ENCODE data around the gene OGG1.

OGG1 gene

DNA sequence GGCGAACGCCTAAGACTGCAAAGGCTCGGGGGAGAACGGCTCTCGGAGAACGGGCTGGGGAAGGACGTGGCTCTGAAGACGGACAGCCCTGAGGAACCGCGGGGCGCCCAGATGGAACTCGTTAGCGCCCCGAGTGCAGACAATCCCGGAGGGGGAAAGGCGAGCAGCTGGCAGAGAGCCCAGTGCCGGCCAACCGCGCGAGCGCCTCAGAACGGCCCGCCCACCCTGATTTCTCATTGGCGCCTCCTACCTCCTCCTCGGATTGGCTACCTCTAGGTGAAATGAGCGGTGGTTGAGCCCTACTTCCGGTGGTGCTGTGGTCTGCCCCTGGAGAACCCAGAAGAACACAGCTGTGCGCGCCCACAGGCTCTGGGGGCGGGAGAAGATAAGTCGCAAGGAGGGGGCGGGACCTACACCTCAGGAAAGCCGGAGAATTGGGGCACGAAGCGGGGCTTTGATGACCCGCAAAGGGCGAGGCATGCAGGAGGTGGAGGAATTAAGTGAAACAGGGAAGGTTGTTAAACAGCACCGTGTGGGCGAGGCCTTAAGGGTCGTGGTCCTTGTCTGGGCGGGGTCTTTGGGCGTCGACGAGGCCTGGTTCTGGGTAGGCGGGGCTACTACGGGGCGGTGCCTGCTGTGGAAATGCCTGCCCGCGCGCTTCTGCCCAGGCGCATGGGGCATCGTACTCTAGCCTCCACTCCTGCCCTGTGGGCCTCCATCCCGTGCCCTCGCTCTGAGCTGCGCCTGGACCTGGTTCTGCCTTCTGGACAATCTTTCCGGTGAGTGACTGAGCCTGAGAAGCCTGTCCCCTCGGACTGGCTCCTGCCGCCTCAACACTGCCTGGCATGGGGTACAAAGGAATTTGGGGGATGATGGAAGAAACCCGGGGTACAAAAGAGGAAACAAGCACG, at the start of gene OGG1:
Gene OGG1, plus strand, starts transcription at position 308 of the 911 bp plus-strand sequence. Its CDS starts 335 bp downstream, at position 643.
- peak; percentile 92 for DNase-seq

GRCh38 chr3:9700536-9700935, 49.2 kb upstream of the OGG1 start:
- no peak for DNase-seq

GRCh38 chr3:9701006-9701405, 48.7 kb upstream of the OGG1 start:
- no peak for DNase-seq

GRCh38 chr3:9701711-9702110, 48.0 kb upstream of the OGG1 start:
- no peak for DNase-seq

- no peak for DNase-seq
These were observed 46.5 kb upstream of the OGG1 start for GRCh38 chr3:9703240-9703639.

- no peak for DNase-seq
These were observed 45.9 kb upstream of the OGG1 start, which contains the start of gene CPNE9 for GRCh38 chr3:9703736-9704346. Gene CPNE9 (plus strand): TSS chr3:9703833. CDS start chr3:9703997, 164 bp downstream.

DNA sequence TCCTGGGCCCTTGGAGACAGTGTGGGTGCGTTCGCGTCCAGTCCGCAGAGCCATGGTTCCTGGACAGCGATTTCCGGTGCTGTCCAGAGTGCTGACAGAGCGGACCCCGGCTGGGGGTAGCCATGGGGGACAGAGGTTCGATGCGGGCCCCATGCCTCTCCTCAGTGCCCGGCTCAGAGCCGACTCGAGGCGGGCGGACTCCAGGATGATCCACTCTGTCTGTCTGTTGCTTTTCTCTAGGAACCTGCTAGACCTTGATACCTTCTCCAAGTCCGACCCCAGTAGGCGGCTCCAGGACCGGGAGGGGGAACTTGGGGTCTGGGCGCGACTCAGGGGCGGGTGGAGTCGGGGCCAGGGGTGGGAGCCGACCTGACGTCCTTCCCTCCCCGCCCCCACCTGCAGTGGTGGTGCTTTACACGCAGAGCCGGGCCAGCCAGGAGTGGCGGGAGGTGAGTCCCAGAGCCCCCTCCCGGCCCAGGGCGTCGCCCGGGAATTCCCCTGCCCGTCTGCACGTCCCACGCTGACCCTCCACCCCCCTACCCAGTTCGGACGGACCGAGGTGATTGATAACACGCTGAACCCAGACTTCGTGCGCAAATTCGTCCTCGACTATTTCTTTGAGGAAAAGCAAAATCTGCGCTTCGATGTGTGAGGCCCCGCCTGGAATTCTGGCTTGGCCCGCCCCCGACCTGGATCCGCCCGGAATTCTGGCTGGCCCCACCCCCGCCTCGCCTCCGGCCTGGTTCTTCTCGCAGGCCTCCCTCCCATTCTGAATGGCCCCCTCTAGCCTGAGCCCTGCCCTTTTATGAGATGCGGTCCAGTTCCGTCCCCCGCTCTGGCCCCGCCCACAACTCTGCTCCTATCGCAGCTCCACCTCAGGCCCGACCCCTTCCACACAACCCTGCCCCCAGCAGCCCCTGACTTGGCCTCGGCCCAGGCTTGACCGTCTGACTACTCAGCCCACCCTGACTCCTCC, 45.1 kb upstream of the OGG1 start:
- DNase-seq = peak; percentile 17

GRCh38 chr3:9710174-9710739, 39.5 kb upstream of the OGG1 start:
- no peak for DNase-seq

- no peak for DNase-seq
These were observed 37.3 kb upstream of the OGG1 start for GRCh38 chr3:9712415-9712814.

GRCh38 chr3:9713142-9713541, 36.6 kb upstream of the OGG1 start:
- DNase-seq = no peak

- no peak for DNase-seq
These were observed 34.6 kb upstream of the OGG1 start for GRCh38 chr3:9715136-9715535.

DNA sequence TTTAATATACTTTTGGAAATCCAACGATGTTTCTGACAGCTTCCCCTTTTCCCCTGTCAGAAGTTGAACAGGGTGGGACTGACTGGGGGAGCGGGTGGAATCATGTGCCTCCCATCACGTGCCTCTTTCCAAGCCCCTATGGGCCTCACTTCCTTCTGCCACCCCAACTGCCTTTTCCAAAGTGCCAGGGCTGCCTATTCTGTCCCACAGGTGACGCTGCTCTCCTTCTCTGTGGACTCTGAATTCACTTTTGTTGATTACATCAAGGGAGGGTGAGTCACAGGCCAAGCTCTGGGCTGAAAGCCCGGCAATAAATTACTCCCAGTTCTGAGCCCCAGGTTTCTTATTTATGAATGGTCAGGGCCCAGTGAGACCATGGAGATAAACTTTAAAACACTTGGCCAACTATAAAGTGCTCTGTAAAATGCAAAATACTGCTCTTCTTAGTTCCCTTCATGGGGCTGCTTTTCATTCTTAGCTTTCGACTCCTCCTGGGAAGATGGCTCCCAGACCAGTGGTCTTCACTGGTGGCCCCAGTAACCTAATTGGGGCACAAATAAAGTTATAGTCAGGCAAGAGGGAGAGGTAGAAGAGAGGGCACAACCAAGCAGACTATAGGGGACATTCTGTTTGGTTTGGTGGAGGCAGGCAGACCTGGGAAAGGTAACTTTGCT, 33.9 kb upstream of the OGG1 start:
- DNase-seq = peak; percentile 24

DNA sequence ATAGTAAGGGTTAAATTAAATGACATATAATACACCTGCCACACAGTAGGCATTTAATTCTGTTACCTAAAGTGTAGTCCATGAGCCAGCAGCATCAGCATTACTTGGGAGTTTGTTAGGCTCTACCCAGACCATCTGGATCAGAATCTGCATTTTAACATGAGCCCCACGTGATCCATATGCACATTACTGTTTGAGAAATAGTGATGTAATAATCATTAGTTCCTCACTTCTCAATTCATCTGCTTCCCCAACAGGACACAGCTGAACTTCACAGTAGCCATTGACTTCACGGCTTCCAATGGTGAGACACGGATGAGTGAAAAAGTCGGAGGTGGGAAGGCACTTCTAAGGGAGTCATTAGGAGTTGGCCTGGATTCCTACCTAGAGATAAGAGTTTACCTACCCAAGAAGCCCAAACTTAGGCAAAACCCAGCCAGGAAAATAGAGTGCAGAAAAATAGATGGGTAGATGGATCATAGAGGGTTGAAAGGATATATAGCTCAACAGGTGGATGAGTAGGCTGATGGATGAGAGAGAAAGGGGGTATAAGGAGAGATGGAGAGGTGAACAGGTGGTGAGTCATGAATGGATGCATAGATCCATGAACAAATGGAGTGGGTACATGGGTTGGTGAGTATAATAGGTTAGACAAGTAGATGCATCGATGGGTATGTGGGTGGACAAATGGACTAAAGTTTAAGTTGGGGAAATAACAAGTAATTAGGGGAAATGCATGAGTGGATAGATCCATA, 32.8 kb upstream of the OGG1 start:
- DNase-seq = no peak

- DNase-seq = no peak
These were observed 32.2 kb upstream of the OGG1 start for GRCh38 chr3:9717563-9717962.

- no peak for DNase-seq
These were observed 31.6 kb upstream of the OGG1 start for GRCh38 chr3:9718118-9718517.

GRCh38 chr3:9721015-9721699, 28.6 kb upstream of the OGG1 start:
- no peak for DNase-seq

GRCh38 chr3:9721700-9722060, 28.1 kb upstream of the OGG1 start:
- DNase-seq = no peak

DNA sequence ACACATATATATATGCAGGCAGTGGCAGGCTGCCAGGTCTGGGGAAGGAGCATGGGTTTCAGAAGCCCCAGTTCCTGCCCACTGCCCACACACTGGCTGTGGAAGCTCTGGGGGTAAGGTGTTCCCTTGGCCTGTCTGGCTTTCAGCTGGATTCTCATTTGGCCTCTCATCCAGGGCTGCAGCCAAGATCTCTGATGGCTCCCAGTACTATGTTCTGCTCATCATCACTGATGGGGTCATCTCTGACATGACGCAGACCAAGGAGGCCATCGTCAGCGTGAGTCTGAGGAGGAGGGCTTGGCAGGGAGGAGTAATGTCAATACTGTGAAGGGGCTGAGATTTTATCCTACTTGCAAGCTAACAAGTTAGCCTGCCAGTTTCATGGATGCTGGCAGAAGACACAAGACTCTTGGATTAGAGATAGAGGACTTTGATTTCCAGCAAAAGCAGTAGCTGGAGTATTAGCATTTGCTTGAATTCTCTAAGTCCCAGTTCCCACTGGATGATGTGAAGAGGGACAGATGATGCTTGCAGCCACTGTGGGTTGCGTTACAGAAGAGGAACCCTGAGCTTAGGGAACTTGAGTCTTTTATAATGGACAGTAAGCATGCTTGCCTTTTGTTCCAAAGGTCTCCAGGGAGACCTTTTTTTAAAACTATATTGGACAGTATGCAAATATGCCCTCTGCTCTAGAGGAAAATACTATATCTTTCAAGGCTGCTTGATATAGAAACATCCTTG, 23.8 kb upstream of the OGG1 start:
- DNase-seq = no peak

DNA sequence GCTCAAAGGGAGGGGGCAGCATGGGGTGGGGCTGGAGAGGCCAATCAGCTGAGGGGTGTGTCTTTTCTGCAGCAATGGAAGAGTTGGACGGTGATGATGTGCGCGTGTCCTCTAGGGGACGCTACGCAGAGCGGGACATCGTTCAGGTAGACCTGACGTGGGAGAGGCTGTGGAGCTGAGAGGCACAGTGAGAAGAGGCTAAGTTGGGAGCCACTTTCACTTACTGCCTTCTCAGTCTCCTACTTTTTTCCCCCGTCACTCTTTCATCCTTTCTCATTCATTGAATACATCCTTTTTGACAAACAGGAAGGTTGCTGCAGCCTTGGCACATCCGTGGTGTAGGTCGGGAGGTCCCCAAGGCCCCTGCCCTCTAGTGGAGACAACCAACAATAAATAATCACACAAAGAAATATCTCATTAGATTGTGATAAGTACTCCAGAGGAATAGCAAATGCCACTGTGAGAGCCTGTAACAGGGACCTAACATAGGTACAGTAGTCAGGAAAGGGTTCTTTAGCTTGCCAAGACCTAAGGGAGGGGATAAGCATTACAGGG, 22.6 kb upstream of the OGG1 start:
- peak; percentile 48 for DNase-seq

GRCh38 chr3:9727743-9728142, 22.0 kb upstream of the OGG1 start:
- no peak for DNase-seq

Measured in stimulated activated CD4-positive, alpha-beta T cell treated with anti-CD3 and anti-CD28 coated beads, Interleukin-4, amount 100 ng/mL, for 1 hour (primary cell).